ENCODE results near the gene SLC25A46. TPM values are rescaled to one million over a fixed set of nuclear protein-coding genes. Genes with fewer than 3 reads are reported as not detected.
A peak's percentile ranks its signal among the peaks of the same experiment; 100 is the strongest.
"Not testable (repeated sequence)": the region's sequence is repeated elsewhere in the genome, so short reads cannot be mapped to it uniquely, and the experiment has no call there.

The SLC25A46 gene
- total RNA-seq, 1 experiment from 2014 or later: 99.9 TPM

- peak overlapping the region; percentile 87 for H3K4me3 ChIP-seq
- no peak for DNase-seq
- no peaks in the 10 kb centered on the region for H3K9me3 ChIP-seq
- H3K27me3 ChIP-seq: peaks cover 3% of the 10 kb centered on the region; the same call in 1 of the 2 replicates
- H3K36me3 ChIP-seq: peaks cover 10% of the 10 kb centered on the region
These were observed 350 bp upstream of the SLC25A46 start for GRCh38 chr5:110738503-110738811.

GRCh38 chr5:110751902-110752762 lies 13.3 kb downstream of the SLC25A46 start:
- H3K4me3 ChIP-seq: no peak overlapping the region
- no peaks in the 10 kb centered on the region for H3K27me3 ChIP-seq
- DNase-seq: no peak
- peaks cover 68% of the 10 kb centered on the region for H3K36me3 ChIP-seq
- H3K9me3 ChIP-seq: no peaks in the 10 kb centered on the region

- H3K9me3 ChIP-seq: no peaks in the 10 kb centered on the region
- no peak for DNase-seq
- no peak overlapping the region for H3K4me3 ChIP-seq
- no peaks in the 10 kb centered on the region for H3K27me3 ChIP-seq
- peaks cover 68% of the 10 kb centered on the region for H3K36me3 ChIP-seq
These were observed 14.1 kb downstream of the SLC25A46 start for GRCh38 chr5:110752953-110753352.

- H3K9me3 ChIP-seq: no peaks in the 10 kb centered on the region
- no peak overlapping the region for H3K4me3 ChIP-seq
- H3K27me3 ChIP-seq: no peaks in the 10 kb centered on the region
- H3K36me3 ChIP-seq: peaks cover 69% of the 10 kb centered on the region
- no peak for DNase-seq
These were observed 14.8 kb downstream of the SLC25A46 start for GRCh38 chr5:110753600-110753999.

- H3K4me3 ChIP-seq: no peak overlapping the region
- no peak for DNase-seq
- peaks cover 71% of the 10 kb centered on the region for H3K36me3 ChIP-seq
- no peaks in the 10 kb centered on the region for H3K27me3 ChIP-seq
- no peaks in the 10 kb centered on the region for H3K9me3 ChIP-seq
These were observed 15.4 kb downstream of the SLC25A46 start for GRCh38 chr5:110754181-110754580.

GRCh38 chr5:110757118-110757729 lies 18.4 kb downstream of the SLC25A46 start:
- Histone ChIP-seq H3K4me3 (no peak overlapping the region), H3K27me3 (no peaks in the 10 kb centered on the region), H3K36me3 (peaks cover 71% of the 10 kb centered on the region), H3K9me3 (no peaks in the 10 kb centered on the region)
- no peak for DNase-seq

- no peak overlapping the region for H3K4me3 ChIP-seq
- H3K9me3 ChIP-seq: no peaks in the 10 kb centered on the region
- peaks cover 73% of the 10 kb centered on the region for H3K36me3 ChIP-seq
- no peaks in the 10 kb centered on the region for H3K27me3 ChIP-seq
- no peak for DNase-seq
These were observed 21.4 kb downstream of the SLC25A46 start for GRCh38 chr5:110760158-110760557.

GRCh38 chr5:110768138-110768860 lies 29.5 kb downstream of the SLC25A46 start:
- no peak overlapping the region for H3K4me3 ChIP-seq
- no peaks in the 10 kb centered on the region for H3K9me3 ChIP-seq
- H3K27me3 ChIP-seq: no peaks in the 10 kb centered on the region
- peak; percentile 43 for DNase-seq
- peaks cover 8% of the 10 kb centered on the region for H3K36me3 ChIP-seq

- peak; percentile 18 for DNase-seq
These were observed 30.3 kb downstream of the SLC25A46 start for GRCh38 chr5:110769000-110769681.

GRCh38 chr5:110770286-110770685 lies 31.5 kb downstream of the SLC25A46 start:
- no peaks in the 10 kb centered on the region for H3K27me3 ChIP-seq
- no peak overlapping the region for H3K4me3 ChIP-seq
- no peak for DNase-seq
- no peaks in the 10 kb centered on the region for H3K36me3 ChIP-seq
- no peaks in the 10 kb centered on the region for H3K9me3 ChIP-seq

More at GRCh38 chr5:110769000-110769681, 30.3 kb downstream of the SLC25A46 start:
- Histone ChIP-seq H3K4me3 (no peak overlapping the region), H3K36me3 (peaks cover 2% of the 10 kb centered on the region; the same call in 1 of the 2 replicates), H3K27me3 (no peaks in the 10 kb centered on the region), H3K9me3 (no peaks in the 10 kb centered on the region)

- no peak for DNase-seq
- no peaks in the 10 kb centered on the region for H3K27me3 ChIP-seq
- H3K9me3 ChIP-seq: 0 out of 2 replicates have a peak, but pooled peaks cover 3% of the 10 kb centered on the region
- H3K4me3 ChIP-seq: no peak overlapping the region
- H3K36me3 ChIP-seq: no peaks in the 10 kb centered on the region
These were observed 46.1 kb downstream of the SLC25A46 start for GRCh38 chr5:110784901-110785300.

GRCh38 chr5:110785356-110785755 lies 46.5 kb downstream of the SLC25A46 start:
- H3K9me3 ChIP-seq: 0 out of 2 replicates have a peak, but pooled peaks cover 3% of the 10 kb centered on the region
- H3K36me3 ChIP-seq: no peaks in the 10 kb centered on the region
- DNase-seq: peak; percentile 60

GRCh38 chr5:110788006-110788405 lies 49.2 kb downstream of the SLC25A46 start:
- not testable (repeated sequence) for DNase-seq, H3K27me3 ChIP-seq, H3K36me3 ChIP-seq, H3K4me3 ChIP-seq, H3K9me3 ChIP-seq

More at GRCh38 chr5:110785356-110785755, 46.5 kb downstream of the SLC25A46 start:
- no peak overlapping the region for H3K4me3 ChIP-seq
- no peaks in the 10 kb centered on the region for H3K27me3 ChIP-seq

- H3K4me3 ChIP-seq: no peak overlapping the region
- no peak for DNase-seq
These were observed 51.9 kb downstream of the SLC25A46 start for GRCh38 chr5:110790673-110791072.

GRCh38 chr5:110802998-110803397 lies 64.2 kb downstream of the SLC25A46 start:
- Histone ChIP-seq H3K4me3 (no peak overlapping the region), H3K27me3 (no peaks in the 10 kb centered on the region), H3K36me3 (no peaks in the 10 kb centered on the region), H3K9me3 (peaks cover 29% of the 10 kb centered on the region)
- DNase-seq: no peak

More at GRCh38 chr5:110790673-110791072, 51.9 kb downstream of the SLC25A46 start:
- 0 out of 2 replicates have a peak, but pooled peaks cover 3% of the 10 kb centered on the region for H3K9me3 ChIP-seq
- no peaks in the 10 kb centered on the region for H3K27me3 ChIP-seq
- no peaks in the 10 kb centered on the region for H3K36me3 ChIP-seq

- no peaks in the 10 kb centered on the region for H3K27me3 ChIP-seq
- DNase-seq: no peak
- no peaks in the 10 kb centered on the region for H3K36me3 ChIP-seq
- H3K4me3 ChIP-seq: no peak overlapping the region
- H3K9me3 ChIP-seq: peaks cover 29% of the 10 kb centered on the region
These were observed 64.9 kb downstream of the SLC25A46 start for GRCh38 chr5:110803467-110804326.
